Embryonic facial prominence (tissue), 1 donor: Measurements from ENCODE around the gene APPL2.

Experiments used
- DNase-seq: peaks from one replicate; pipeline ENCODE4 v3.0.0-alpha.2; 2016; ENCODE audit errors: extremely low spot score

Gene APPL2

DNA sequence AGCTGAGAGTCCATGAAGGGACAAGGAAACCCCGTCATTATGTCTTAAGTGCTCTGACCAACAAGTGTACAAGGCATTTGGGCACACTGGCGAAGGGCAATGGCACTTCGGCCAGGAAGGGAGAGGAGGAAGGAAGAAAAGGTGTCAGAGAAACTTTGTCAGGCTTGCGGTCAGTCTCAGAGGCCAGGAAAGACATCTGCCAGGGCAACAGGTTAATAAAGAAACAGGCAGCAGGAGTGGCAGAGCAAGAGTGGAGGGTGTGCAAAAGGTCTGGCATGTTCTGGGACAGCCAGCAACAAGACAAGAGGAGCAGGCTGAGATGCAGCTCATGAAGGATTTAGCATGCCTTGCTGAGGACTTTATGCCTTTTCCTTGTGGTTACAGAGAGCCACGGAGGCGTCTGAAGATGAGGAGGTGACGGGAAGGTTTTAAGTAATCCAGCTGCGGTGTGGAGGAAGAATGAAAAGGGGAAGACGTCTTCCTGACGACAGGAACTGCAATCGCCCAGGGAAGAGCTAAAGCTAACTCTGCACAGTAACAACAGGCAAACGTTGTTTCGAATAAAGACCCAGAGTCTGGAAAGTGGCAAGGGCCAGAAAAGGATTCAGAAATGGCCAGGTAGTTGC is 13.1 kb downstream of the APPL2 start:
- no peak for DNase-seq

- DNase-seq = no peak
Observed at GRCh38 chr12:105222284-105222655, 13.7 kb downstream of the APPL2 start.

GRCh38 chr12:105221583-105222283 is 14.2 kb downstream of the APPL2 start:
- no peak for DNase-seq

DNA sequence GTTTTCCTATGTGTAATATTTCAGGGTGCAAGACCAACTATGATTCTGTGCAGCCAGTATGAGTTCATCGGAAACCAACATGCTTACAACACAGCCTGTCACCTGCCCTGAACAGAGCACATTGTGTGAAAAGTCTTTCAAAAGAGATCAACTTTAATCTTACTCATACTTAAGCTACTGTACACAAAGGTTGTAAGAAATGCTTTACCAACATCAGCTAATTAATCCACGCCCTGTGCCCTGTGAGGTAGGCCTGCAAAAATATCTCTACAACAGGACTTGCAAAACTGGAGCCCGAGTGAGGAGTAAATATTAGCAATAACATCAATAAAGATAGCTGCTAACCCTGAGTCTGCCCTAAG is 15.1 kb downstream of the APPL2 start:
- no peak for DNase-seq

- DNase-seq = no peak
Observed at GRCh38 chr12:105220150-105220928, 15.6 kb downstream of the APPL2 start.

- no peak for DNase-seq
Observed at GRCh38 chr12:105219261-105220028, 16.5 kb downstream of the APPL2 start.

DNA sequence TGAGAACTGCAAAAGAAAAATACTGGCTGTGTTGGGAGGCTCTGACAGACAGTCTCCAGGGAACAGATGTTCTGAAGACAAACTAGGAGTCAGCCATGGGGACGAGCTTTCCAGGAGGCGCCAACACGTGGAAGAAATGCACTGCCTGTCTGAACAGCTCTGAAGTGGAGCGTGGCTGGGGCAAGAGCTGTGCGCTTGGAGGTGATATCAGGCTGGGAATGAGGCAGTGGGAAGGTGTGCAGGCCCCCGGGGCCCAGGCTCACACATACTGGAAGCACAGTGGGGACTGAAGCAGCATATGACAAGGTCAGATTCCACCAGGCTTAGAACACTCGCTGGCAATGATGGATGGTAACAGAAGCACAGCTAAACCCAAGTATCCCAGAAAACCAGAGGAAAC is 17.5 kb downstream of the APPL2 start:
- no peak for DNase-seq

GRCh38 chr12:105214670-105215375 is 21.2 kb downstream of the APPL2 start:
- no peak for DNase-seq

- DNase-seq = no peak
Observed at GRCh38 chr12:105214148-105214547, 21.8 kb downstream of the APPL2 start.

DNA sequence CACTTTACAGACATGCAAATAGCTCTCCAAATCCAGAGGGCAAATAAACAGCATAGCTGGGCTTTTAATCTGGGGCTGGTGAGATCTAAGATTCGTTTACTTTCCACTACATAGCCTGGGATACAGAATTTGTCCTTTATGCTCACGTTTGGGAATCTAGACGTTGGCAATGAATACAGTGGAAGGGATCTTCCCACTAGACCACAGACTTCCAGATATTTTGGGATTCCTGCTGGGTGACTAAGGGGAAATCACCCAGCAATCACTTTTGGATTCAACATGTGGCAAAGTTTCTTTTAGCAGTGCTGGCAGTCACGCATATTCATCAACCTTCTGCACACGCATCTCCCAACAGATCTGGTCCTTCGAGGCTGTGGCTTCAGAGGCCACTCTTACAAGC is 23.5 kb downstream of the APPL2 start:
- no peak for DNase-seq

DNA sequence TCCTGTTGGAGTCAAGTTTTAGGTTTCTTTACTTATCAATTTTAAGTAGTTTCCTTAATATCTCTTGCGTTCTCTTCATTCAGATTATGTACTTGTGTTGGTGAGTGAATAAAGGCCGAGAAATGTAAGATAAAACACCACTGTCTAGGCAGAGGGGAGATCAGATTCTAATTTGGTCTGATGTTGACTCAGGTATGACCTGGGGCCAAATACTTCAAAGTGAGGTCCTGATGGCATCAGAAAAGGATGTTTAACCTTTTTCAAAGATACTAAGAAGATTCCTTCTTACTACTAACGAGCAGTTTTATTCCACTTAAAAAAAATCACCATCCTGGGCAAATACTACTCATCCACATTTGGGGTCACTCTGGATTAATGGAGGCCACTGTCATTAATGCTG is 26.9 kb downstream of the APPL2 start:
- no peak for DNase-seq

GRCh38 chr12:105206686-105207374 is 29.1 kb downstream of the APPL2 start:
- no peak for DNase-seq

GRCh38 chr12:105205322-105206048 is 30.5 kb downstream of the APPL2 start:
- no peak for DNase-seq

DNA sequence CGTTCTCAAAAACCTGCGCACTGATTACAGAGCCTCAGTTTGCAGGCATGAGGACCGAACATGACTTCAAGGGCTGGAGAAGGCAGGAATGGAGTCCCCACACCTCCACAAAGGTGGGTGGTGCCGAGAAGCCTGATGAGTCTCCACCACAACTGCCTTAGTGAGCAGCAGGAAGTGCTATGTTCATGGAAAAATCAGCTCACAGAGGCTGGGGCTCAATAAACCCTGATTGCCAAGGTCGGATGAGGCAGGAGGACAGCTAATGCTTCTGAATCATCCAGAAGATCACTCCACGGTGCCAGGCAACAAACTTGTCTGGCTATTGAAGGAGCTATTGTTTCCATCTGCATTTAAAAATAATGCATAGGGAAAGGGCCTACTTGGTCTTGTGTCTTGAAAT is 31.1 kb downstream of the APPL2 start:
- no peak for DNase-seq

DNA sequence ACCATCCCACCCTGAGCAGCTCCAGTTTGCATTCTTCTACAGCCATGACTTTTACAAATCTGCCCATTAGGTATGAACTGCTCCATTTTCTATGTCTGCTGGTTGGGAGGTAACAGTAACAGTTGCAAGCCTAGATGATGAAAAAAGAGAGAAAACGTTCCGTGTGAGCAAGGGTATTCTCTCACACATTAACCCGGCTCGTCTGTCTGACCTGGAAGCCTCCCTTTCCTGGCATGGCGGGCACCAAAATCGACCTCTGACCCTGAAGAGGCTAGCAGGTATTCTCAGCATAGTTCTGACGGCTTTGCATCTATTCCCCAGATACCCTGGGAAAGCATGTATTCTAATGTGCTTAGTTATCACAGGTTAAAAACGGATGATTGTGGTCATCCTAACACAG is 31.8 kb downstream of the APPL2 start:
- DNase-seq = no peak

- DNase-seq = no peak
Observed at GRCh38 chr12:105202202-105202601, 33.8 kb downstream of the APPL2 start.

- no peak for DNase-seq
Observed at GRCh38 chr12:105201299-105201698, 34.7 kb downstream of the APPL2 start.

DNA sequence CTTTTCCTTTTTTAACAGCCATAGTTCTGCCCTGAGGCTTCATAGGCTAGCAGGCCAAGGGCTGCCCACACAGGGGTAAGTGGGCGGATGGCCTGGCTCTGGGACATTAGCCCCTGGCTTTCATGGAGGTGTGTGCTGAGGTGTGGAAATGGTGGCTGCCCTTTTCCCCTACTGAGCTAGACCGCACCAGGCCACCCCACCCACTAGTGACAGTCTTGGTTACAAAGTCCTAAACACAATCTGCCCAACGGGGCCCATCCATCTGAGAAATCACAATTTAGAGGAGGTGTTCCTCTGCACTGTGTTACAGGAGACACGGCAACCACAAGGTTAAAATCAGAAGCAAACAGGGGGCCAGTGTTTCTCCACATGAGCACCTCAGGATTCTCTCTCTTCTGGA is 35.6 kb downstream of the APPL2 start:
- no peak for DNase-seq

DNA sequence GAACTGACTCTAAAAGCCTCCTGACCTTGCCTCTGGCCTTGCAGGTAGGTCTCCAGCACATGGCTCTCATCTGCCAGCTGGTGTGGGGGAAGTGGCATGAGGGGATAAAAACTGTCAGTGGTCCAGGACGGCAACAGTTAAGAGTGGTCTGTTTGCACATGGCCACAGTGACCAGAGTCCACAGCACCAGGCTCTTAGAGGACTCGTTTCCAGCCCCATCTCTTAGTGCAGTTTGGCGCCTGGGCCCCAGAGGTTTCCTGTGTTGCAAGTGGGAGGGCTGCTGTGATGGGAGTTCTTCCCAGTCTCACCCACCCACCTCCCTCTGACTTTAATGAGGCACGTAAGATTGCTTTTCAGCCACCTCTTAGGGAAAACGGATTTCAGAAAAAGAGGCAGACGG is 37.0 kb downstream of the APPL2 start:
- no peak for DNase-seq

- no peak for DNase-seq
Observed at GRCh38 chr12:105196090-105196489, 39.9 kb downstream of the APPL2 start.
